Left ventricle myocardium inferior (tissue), 1 donor: ENCODE measurements around the gene TOX2. TPM values are rescaled to one million over a fixed set of nuclear protein-coding genes. Genes with fewer than 3 reads are reported as not detected.
"Not testable (repeated sequence)": the region's sequence is repeated elsewhere in the genome, so short reads cannot be mapped to it uniquely, and the experiment has no call there.

Source experiments
- DNase-seq: peaks from one replicate; pipeline ENCODE4 v3.0.0-alpha.2; 2020
- H3K27ac ChIP-seq: fragments of 200-600 bp; replicated peaks from 2 replicates; pipeline ENCODE4 v1.8.0; 2021
- H3K27me3 ChIP-seq: fragments of 200-600 bp; 2 replicates; pipeline ENCODE4 v1.8.0; 2021; ENCODE audit warnings: low read depth
- H3K36me3 ChIP-seq: fragments of 200-600 bp; 2 replicates; pipeline ENCODE4 v1.8.0; 2021
- H3K4me1 ChIP-seq: fragments of 200-600 bp; 2 replicates; pipeline ENCODE4 v1.8.0; 2021
- H3K4me3 ChIP-seq: fragments of 200-600 bp; 2 replicates; pipeline ENCODE4 v1.8.0; 2021; ENCODE audit warnings: mild to moderate bottlenecking, moderate library complexity
- H3K9me3 ChIP-seq: fragments of 200-600 bp; replicated peaks from 2 replicates; pipeline ENCODE4 v1.8.0; 2021
- CTCF ChIP-seq: fragments of 200-600 bp; IDR thresholded peaks from 2 replicates; pipeline ENCODE4 v1.8.0; 2021; ENCODE audit warnings: antibody characterized with exemption, mild to moderate bottlenecking, borderline replicate concordance
- intact Hi-C: fragments of 100-400 bp; cut with micrococcal nuclease; formaldehyde crosslinking; loops from one replicate; pipeline ENCODE4 v1.11.0; 2022
- total RNA-seq: library from RNA; stranded (reverse); fragmentation: NEBNext Ultra II Directional; extraction: Animal tissue kit (Norgen Biotek cat#: 25700); gene quantifications from one replicate; pipeline ENCODE4 v1.2.1, GENCODE V29; 2021
- donor health status: DM: no; HTN: yes; CAD: no; lungs with severe emphysema.

The TOX2 gene
- total RNA-seq, 1 donor from 2014 or later: 0.30 TPM

GRCh38 chr20:44039741-44040140 is 125.1 kb downstream of the TOX2 start:
- DNase-seq: no peak
- peaks cover 62% of the 10 kb centered on the region for H3K27me3 ChIP-seq
- H3K36me3 ChIP-seq: no peaks in the 10 kb centered on the region
- H3K4me3 ChIP-seq: no peak overlapping the region
- no peak for TF ChIP-seq CTCF
- intact Hi-C loops: no loop called here
- no peak overlapping the region for H3K27ac ChIP-seq
- no peaks in the 10 kb centered on the region for H3K9me3 ChIP-seq
- no peaks in the 10 kb centered on the region for H3K4me1 ChIP-seq

- H3K36me3 ChIP-seq: no peaks in the 10 kb centered on the region
- TF ChIP-seq CTCF: no peak
These were observed 125.7 kb downstream of the TOX2 start for GRCh38 chr20:44040202-44040915.

GRCh38 chr20:44041001-44041400 is 126.3 kb downstream of the TOX2 start:
- Histone ChIP-seq H3K9me3 (no peaks in the 10 kb centered on the region), H3K4me3 (no peak overlapping the region), H3K27ac (no peak overlapping the region), H3K4me1 (no peaks in the 10 kb centered on the region), H3K36me3 (no peaks in the 10 kb centered on the region), H3K27me3 (peaks cover 50% of the 10 kb centered on the region)
- intact Hi-C loops: no loop called here
- no peak for TF ChIP-seq CTCF
- DNase-seq: no peak

More at GRCh38 chr20:44040202-44040915, 125.7 kb downstream of the TOX2 start:
- Histone ChIP-seq H3K27ac (no peak overlapping the region), H3K4me3 (no peak overlapping the region), H3K4me1 (no peaks in the 10 kb centered on the region), H3K9me3 (no peaks in the 10 kb centered on the region), H3K27me3 (peaks cover 56% of the 10 kb centered on the region)
- intact Hi-C loops: no loop called here
- DNase-seq: no peak

- H3K27me3 ChIP-seq: peaks cover 13% of the 10 kb centered on the region
- H3K4me3 ChIP-seq, DNase-seq, H3K9me3 ChIP-seq, intact Hi-C loops, H3K36me3 ChIP-seq, H3K4me1 ChIP-seq, H3K27ac ChIP-seq: not testable (repeated sequence)
These were observed 130.1 kb downstream of the TOX2 start for GRCh38 chr20:44044712-44045111.

- Histone ChIP-seq H3K9me3 (no peaks in the 10 kb centered on the region), H3K27me3 (no peaks in the 10 kb centered on the region), H3K27ac (no peak overlapping the region), H3K4me3 (no peak overlapping the region), H3K36me3 (no peaks in the 10 kb centered on the region), H3K4me1 (no peaks in the 10 kb centered on the region)
- no peak for TF ChIP-seq CTCF
- intact Hi-C loops: no loop called here
- no peak for DNase-seq
These were observed 135.7 kb downstream of the TOX2 start for GRCh38 chr20:44050327-44050726.

- H3K27me3 ChIP-seq: no peaks in the 10 kb centered on the region
- H3K27ac ChIP-seq: no peak overlapping the region
- DNase-seq: no peak
- no peaks in the 10 kb centered on the region for H3K36me3 ChIP-seq
- no peak for TF ChIP-seq CTCF
- H3K4me1 ChIP-seq: no peaks in the 10 kb centered on the region
- H3K4me3 ChIP-seq: no peak overlapping the region
- H3K9me3 ChIP-seq: no peaks in the 10 kb centered on the region
- intact Hi-C loops: no loop called here
These were observed 136.4 kb downstream of the TOX2 start for GRCh38 chr20:44050925-44051660.
